Muscle layer of colon (tissue), 2 donors: ENCODE measurements around the gene ASB13.
"Not testable (repeated sequence)": the region's sequence is repeated elsewhere in the genome, so short reads cannot be mapped to it uniquely, and the experiment has no call there.

Experiments used
- H3K27ac ChIP-seq: one replicate; pipeline ENCODE4 v1.7.0; 2013; ENCODE audit warnings: low read depth, mild to moderate bottlenecking, low read length, moderate library complexity
- H3K27me3 ChIP-seq, 2 donors: one replicate each; pipeline ENCODE4 v1.7.0; 2013; ENCODE audit warnings: low read length in 2 of 2, mild to moderate bottlenecking in 2 of 2; ENCODE audit not compliant: insufficient read depth in 2 of 2, control insufficient read depth in 1 of 2
- H3K36me3 ChIP-seq: one replicate; pipeline ENCODE4 v1.7.0; 2013; ENCODE audit warnings: mild to moderate bottlenecking, low read length; ENCODE audit not compliant: insufficient read depth
- H3K4me1 ChIP-seq: one replicate; pipeline ENCODE4 v1.7.0; 2013; ENCODE audit warnings: mild to moderate bottlenecking, low read length; ENCODE audit not compliant: insufficient read depth
- H3K4me3 ChIP-seq, 2 donors: one replicate each; pipeline ENCODE4 v1.7.0; 2013; ENCODE audit warnings: low read length in 2 of 2, low read depth in 1 of 2, mild to moderate bottlenecking in 1 of 2, moderate library complexity in 1 of 2
- H3K9ac ChIP-seq: one replicate; pipeline ENCODE4 v1.7.0; 2013; ENCODE audit warnings: low read length
- H3K9me3 ChIP-seq: one replicate; pipeline ENCODE4 v1.7.0; 2013; ENCODE audit warnings: mild to moderate bottlenecking, low read length
- donor health status: abdominal sarcoma.
- donor health status: Adenocarcinoma of cecum.

The ASB13 gene

GRCh38 chr10:5598085-5598690 lies 68.2 kb downstream of the ASB13 start:
- Histone ChIP-seq H3K4me1 (peaks cover 3% of the 10 kb centered on the region), H3K9ac (no peak overlapping the region), H3K27me3 (no peaks in the 10 kb centered on the region), H3K9me3 (no peaks in the 10 kb centered on the region), H3K27ac (no peak overlapping the region), H3K36me3 (no peaks in the 10 kb centered on the region), H3K4me3 (no peak overlapping the region)

- H3K27ac ChIP-seq = no peak overlapping the region
- H3K9ac ChIP-seq = no peak overlapping the region
- H3K4me1 ChIP-seq = peaks cover 3% of the 10 kb centered on the region
- no peak overlapping the region for H3K4me3 ChIP-seq
- no peaks in the 10 kb centered on the region for H3K27me3 ChIP-seq
- H3K9me3 ChIP-seq = no peaks in the 10 kb centered on the region
- no peaks in the 10 kb centered on the region for H3K36me3 ChIP-seq
These were observed 69.6 kb downstream of the ASB13 start for GRCh38 chr10:5596611-5597341.

- Histone ChIP-seq H3K36me3 (no peaks in the 10 kb centered on the region), H3K4me1 (peaks cover 3% of the 10 kb centered on the region), H3K9me3 (no peaks in the 10 kb centered on the region), H3K27me3 (no peaks in the 10 kb centered on the region), H3K27ac (no peak overlapping the region), H3K4me3 (no peak overlapping the region), H3K9ac (no peak overlapping the region)
These were observed 70.4 kb downstream of the ASB13 start for GRCh38 chr10:5595994-5596471.

- H3K4me1 ChIP-seq = peaks cover 3% of the 10 kb centered on the region
These were observed 70.8 kb downstream of the ASB13 start for GRCh38 chr10:5595591-5595990.

GRCh38 chr10:5595095-5595494 lies 71.3 kb downstream of the ASB13 start:
- peaks cover 3% of the 10 kb centered on the region for H3K4me1 ChIP-seq
- H3K27me3 ChIP-seq = no peaks in the 10 kb centered on the region
- no peaks in the 10 kb centered on the region for H3K9me3 ChIP-seq
- H3K27ac ChIP-seq = no peak overlapping the region
- H3K4me3 ChIP-seq = no peak overlapping the region
- no peaks in the 10 kb centered on the region for H3K36me3 ChIP-seq
- no peak overlapping the region for H3K9ac ChIP-seq

More at GRCh38 chr10:5595591-5595990, 70.8 kb downstream of the ASB13 start:
- Histone ChIP-seq H3K9me3 (no peaks in the 10 kb centered on the region), H3K27ac (no peak overlapping the region), H3K4me3 (no peak overlapping the region), H3K9ac (no peak overlapping the region), H3K36me3 (no peaks in the 10 kb centered on the region), H3K27me3 (no peaks in the 10 kb centered on the region)

- H3K4me1 ChIP-seq = peaks cover 3% of the 10 kb centered on the region
- H3K9me3 ChIP-seq = no peaks in the 10 kb centered on the region
- no peak overlapping the region for H3K4me3 ChIP-seq
- no peak overlapping the region for H3K9ac ChIP-seq
- no peaks in the 10 kb centered on the region for H3K36me3 ChIP-seq
- no peaks in the 10 kb centered on the region for H3K27me3 ChIP-seq
- H3K27ac ChIP-seq = no peak overlapping the region
These were observed 71.9 kb downstream of the ASB13 start for GRCh38 chr10:5594271-5595049.

- H3K4me1 ChIP-seq, H3K4me3 ChIP-seq, H3K36me3 ChIP-seq, H3K9me3 ChIP-seq, H3K9ac ChIP-seq, H3K27me3 ChIP-seq, H3K27ac ChIP-seq: not testable (repeated sequence)
These were observed 73.0 kb downstream of the ASB13 start for GRCh38 chr10:5593347-5593746.

- Histone ChIP-seq H3K36me3 (no peaks in the 10 kb centered on the region), H3K27me3 (no peaks in the 10 kb centered on the region), H3K27ac (no peak overlapping the region), H3K9ac (no peak overlapping the region), H3K9me3 (no peaks in the 10 kb centered on the region), H3K4me3 (no peak overlapping the region), H3K4me1 (peaks cover 14% of the 10 kb centered on the region)
These were observed 74.3 kb downstream of the ASB13 start for GRCh38 chr10:5592070-5592469.

GRCh38 chr10:5591336-5591824 lies 75.0 kb downstream of the ASB13 start:
- H3K27me3 ChIP-seq = no peaks in the 10 kb centered on the region
- H3K36me3 ChIP-seq = no peaks in the 10 kb centered on the region
- H3K4me3 ChIP-seq = no peak overlapping the region

GRCh38 chr10:5590816-5591215 lies 75.6 kb downstream of the ASB13 start:
- no peak overlapping the region for H3K9ac ChIP-seq
- no peak overlapping the region for H3K27ac ChIP-seq
- peaks cover 15% of the 10 kb centered on the region for H3K4me1 ChIP-seq
- H3K27me3 ChIP-seq = no peaks in the 10 kb centered on the region
- no peaks in the 10 kb centered on the region for H3K36me3 ChIP-seq
- no peaks in the 10 kb centered on the region for H3K9me3 ChIP-seq
- H3K4me3 ChIP-seq = no peak overlapping the region

More at GRCh38 chr10:5591336-5591824, 75.0 kb downstream of the ASB13 start:
- Histone ChIP-seq H3K27ac (no peak overlapping the region), H3K9me3 (no peaks in the 10 kb centered on the region), H3K9ac (no peak overlapping the region), H3K4me1 (peaks cover 15% of the 10 kb centered on the region)
